Endothelial cell of umbilical vein (primary cell): Measurements from ENCODE around the gene TNS1.

Source experiments
- MYC ChIP-seq: IDR thresholded peaks from one replicate; pipeline ENCODE4 v1.6.1; 2011; ENCODE audit warnings: mild to moderate bottlenecking, low read depth, low read length
- POLR2A ChIP-seq: IDR thresholded peaks from 2 replicates; pipeline ENCODE4 v1.6.1; 2012; ENCODE audit warnings: low read depth, mild to moderate bottlenecking, control low read depth, low read length
- POLR2AphosphoS5 ChIP-seq: IDR thresholded peaks from 2 replicates; pipeline ENCODE4 v1.6.1; 2012; ENCODE audit warnings: low read depth, mild to moderate bottlenecking, control low read depth, low read length, moderate library complexity; ENCODE audit not compliant: insufficient read depth
- TF ChIP-seq, protein P1 (sequence below), 2 donors: IDR thresholded peaks; 1 replicate in 1 of 2; 2 replicates in 1 of 2; pipeline ENCODE4 v1.5.1; 2011; ENCODE audit warnings: low read length in 2 of 2, mild to moderate bottlenecking in 2 of 2, moderate library complexity in 2 of 2, control low read depth in 1 of 2, inconsistent platforms in 1 of 2, low read depth in 1 of 2; ENCODE audit not compliant: insufficient read depth in 1 of 2; ENCODE audit errors: extremely low read depth in 1 of 2
- TF ChIP-seq, protein P2 (sequence below): IDR thresholded peaks from 2 replicates; pipeline ENCODE4 v1.6.1; 2011; ENCODE audit not compliant: insufficient read depth, insufficient read length

DNA sequence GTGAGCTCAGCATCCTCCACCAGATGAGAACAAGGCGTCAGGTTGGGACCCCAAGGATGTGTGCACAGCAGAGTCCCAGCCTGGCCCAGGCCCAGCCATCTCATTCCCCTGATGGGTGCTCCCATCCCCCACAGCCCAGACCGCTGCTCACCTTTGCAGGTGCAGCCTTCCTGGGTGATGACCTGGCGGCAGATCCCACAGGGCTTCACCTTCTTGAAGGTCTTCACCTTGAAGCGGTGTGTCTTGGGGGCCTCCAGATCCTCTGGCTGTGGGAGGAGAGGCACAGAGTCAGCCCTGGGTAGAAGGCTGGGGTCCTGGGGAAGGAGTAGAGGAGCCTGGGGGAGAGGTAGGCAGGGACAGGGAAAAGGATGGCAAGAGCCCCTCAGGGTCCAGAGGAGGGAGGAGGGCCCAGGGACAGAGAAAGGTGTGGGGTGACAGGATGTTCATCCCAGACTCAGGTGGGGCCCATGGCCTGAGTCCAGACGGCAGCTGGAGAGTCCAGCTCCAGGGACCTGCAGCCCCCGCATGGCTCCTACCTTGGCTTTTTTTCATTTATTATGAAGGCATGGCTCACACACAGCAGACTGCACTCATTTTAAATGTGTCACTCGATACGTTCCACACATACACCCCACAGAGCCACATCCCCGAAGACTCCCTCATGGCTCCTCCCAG, 11.9 kb downstream of the TNS1 start:
- TF ChIP-seq, protein P1, sequence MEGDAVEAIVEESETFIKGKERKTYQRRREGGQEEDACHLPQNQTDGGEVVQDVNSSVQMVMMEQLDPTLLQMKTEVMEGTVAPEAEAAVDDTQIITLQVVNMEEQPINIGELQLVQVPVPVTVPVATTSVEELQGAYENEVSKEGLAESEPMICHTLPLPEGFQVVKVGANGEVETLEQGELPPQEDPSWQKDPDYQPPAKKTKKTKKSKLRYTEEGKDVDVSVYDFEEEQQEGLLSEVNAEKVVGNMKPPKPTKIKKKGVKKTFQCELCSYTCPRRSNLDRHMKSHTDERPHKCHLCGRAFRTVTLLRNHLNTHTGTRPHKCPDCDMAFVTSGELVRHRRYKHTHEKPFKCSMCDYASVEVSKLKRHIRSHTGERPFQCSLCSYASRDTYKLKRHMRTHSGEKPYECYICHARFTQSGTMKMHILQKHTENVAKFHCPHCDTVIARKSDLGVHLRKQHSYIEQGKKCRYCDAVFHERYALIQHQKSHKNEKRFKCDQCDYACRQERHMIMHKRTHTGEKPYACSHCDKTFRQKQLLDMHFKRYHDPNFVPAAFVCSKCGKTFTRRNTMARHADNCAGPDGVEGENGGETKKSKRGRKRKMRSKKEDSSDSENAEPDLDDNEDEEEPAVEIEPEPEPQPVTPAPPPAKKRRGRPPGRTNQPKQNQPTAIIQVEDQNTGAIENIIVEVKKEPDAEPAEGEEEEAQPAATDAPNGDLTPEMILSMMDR (IDR thresholded peaks at IDR 0.05; ENCODE audit: extremely low read depth in 1 of 2, insufficient read depth in 1 of 2, low read depth in 1 of 2, low read length in 2 of 2), result no peak
- TF ChIP-seq POLR2AphosphoS5 (no peak), MYC (no peak), POLR2A (no peak)
- TF ChIP-seq, protein P2, sequence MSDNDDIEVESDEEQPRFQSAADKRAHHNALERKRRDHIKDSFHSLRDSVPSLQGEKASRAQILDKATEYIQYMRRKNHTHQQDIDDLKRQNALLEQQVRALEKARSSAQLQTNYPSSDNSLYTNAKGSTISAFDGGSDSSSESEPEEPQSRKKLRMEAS, result no peak
